OCI-LY1 (cell line): Measurements from ENCODE around the gene BICRAL.

Source experiments
- CTCF ChIP-seq: fragments of 200-600 bp; sonication (generic), shearing (Covaris generic); IDR thresholded peaks from 2 replicates; pipeline ENCODE4 v1.5.1; 2017; ENCODE audit warnings: mild to moderate bottlenecking, antibody characterized with exemption, low read length, moderate library complexity, mixed read lengths
- EZH2 ChIP-seq: fragments of 200-600 bp; sonication (generic), shearing (Covaris generic); IDR thresholded peaks from 2 replicates; pipeline ENCODE4 v1.8.0; 2017; ENCODE audit warnings: borderline replicate concordance, mixed run types, mild to moderate bottlenecking, antibody characterized with exemption, low read length, moderate library complexity, mixed read lengths

GRCh38 chr6:42777126-42777822 is 4.6 kb upstream of the BICRAL start:
- TF ChIP-seq CTCF (no peak), EZH2 (no peak)
